SKM-1 treated with dmso at 0.1 percent for 144 hours (cell line): ENCODE measurements around the gene DGKZ.
A peak's percentile ranks its signal among the peaks of the same experiment; 100 is the strongest.

Experiments used
- DNase-seq: peaks from one replicate; lab custom pipeline; 2025; ENCODE audit not compliant: unreplicated experiment; lab: John Stamatoyannopoulos, UW

DGKZ gene

GRCh38 chr11:46326813-46327416 lies 20.3 kb upstream of the DGKZ start:
- DNase-seq, result no peak

- no peak for DNase-seq
These were observed 19.4 kb upstream of the DGKZ start for GRCh38 chr11:46327829-46328228.

- DNase-seq, result no peak
These were observed 17.1 kb upstream of the DGKZ start for GRCh38 chr11:46330154-46330553.

GRCh38 chr11:46330563-46331281 lies 16.5 kb upstream of the DGKZ start:
- DNase-seq, result no peak

GRCh38 chr11:46331282-46331984 lies 15.8 kb upstream of the DGKZ start:
- DNase-seq, result no peak

- DNase-seq, result no peak
These were observed 15.1 kb upstream of the DGKZ start for GRCh38 chr11:46332093-46332567.

- DNase-seq, result no peak
These were observed 14.5 kb upstream of the DGKZ start for GRCh38 chr11:46332568-46333393.

- DNase-seq, result no peak
These were observed 13.8 kb upstream of the DGKZ start for GRCh38 chr11:46333394-46333947.

GRCh38 chr11:46334211-46334610 lies 13.1 kb upstream of the DGKZ start:
- no peak for DNase-seq

GRCh38 chr11:46335271-46335670 lies 12.0 kb upstream of the DGKZ start:
- DNase-seq, result no peak

GRCh38 chr11:46335890-46336562 lies 11.2 kb upstream of the DGKZ start:
- DNase-seq, result no peak

GRCh38 chr11:46336563-46337180 lies 10.6 kb upstream of the DGKZ start:
- DNase-seq, result peak; percentile 96

- no peak for DNase-seq
These were observed 9.5 kb upstream of the DGKZ start for GRCh38 chr11:46337626-46338345.

GRCh38 chr11:46338636-46338987 lies 8.7 kb upstream of the DGKZ start:
- no peak for DNase-seq

GRCh38 chr11:46338988-46339666 lies 8.1 kb upstream of the DGKZ start:
- no peak for DNase-seq

- peak; percentile 76 for DNase-seq
These were observed 7.4 kb upstream of the DGKZ start for GRCh38 chr11:46339816-46340215.

- DNase-seq, result no peak
These were observed 5.8 kb upstream of the DGKZ start for GRCh38 chr11:46341454-46341853.

GRCh38 chr11:46342239-46342638 lies 5.0 kb upstream of the DGKZ start:
- peak; percentile 62 for DNase-seq

- no peak for DNase-seq
These were observed 3.7 kb upstream of the DGKZ start for GRCh38 chr11:46343520-46343919.
